Hematopoietic multipotent progenitor cell (in vitro differentiated cells): ENCODE results near the gene GALM. TPM values are rescaled to one million over a fixed set of nuclear protein-coding genes. Genes with fewer than 3 reads are reported as not detected.

Source experiments
- DNase-seq, 3 donors: peaks; one replicate each; pipeline ENCODE4 v3.0.0-alpha.2; 2011 to 2015; ENCODE audit warnings: low read depth in 2 of 3, low spot score in 2 of 3
- total RNA-seq: library from RNA; depleted of rRNA; stranded (reverse); fragments of >200 nt; gene quantifications from one replicate; pipeline ENCODE4 v1.2.3, GENCODE V29; 2012

GALM gene
- total RNA-seq, 1 donor, result 6.2 TPM

DNA sequence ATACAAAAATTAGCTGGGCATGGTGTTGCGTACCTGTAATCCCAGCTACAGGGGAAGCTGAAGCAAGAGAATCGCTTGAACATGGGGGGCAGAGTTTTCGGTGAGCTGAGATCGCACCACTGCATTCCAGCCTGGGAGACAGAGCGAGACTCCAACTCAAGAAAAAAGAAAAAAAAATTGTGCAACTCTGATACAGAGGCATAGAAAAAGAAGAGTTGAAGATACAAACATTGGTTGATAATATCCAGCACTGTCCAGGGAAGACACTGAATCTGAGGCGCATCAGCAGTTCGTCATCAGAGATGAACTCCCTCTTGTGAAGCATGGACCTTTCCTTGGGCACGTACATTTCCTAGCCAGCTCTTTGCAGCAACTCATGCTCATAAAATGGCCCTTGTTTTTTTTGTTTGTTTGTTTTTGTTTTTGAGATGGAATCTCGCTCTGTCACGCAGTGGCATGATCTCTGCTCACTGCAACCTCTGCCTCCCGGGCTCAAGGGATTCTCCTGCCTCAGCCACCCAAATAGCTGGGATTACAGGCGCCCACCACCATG, 16.7 kb upstream of the GALM start:
- DNase-seq, result no peak

DNA sequence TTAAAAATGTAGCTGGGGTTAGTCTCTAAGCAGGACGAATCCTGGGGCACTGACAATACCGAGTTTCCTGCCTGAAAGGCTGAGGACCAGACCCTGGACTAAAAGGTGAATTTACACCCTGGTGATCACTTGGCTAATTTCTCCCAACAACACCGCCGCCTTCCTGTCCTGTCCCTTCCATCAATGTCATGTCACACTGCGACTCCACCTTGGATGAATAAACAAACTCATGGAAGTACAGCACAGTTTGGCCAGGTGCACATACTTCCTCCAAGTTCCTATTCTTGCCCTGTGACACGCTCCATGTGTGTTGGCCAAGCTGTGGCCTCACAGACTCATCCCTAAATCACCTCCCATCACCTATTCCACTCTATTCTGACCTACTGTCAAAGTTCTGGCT, 15.9 kb upstream of the GALM start:
- no peak for DNase-seq

- no peak for DNase-seq
These were observed 15.2 kb upstream of the GALM start for GRCh38 chr2:38650717-38651116.

DNA sequence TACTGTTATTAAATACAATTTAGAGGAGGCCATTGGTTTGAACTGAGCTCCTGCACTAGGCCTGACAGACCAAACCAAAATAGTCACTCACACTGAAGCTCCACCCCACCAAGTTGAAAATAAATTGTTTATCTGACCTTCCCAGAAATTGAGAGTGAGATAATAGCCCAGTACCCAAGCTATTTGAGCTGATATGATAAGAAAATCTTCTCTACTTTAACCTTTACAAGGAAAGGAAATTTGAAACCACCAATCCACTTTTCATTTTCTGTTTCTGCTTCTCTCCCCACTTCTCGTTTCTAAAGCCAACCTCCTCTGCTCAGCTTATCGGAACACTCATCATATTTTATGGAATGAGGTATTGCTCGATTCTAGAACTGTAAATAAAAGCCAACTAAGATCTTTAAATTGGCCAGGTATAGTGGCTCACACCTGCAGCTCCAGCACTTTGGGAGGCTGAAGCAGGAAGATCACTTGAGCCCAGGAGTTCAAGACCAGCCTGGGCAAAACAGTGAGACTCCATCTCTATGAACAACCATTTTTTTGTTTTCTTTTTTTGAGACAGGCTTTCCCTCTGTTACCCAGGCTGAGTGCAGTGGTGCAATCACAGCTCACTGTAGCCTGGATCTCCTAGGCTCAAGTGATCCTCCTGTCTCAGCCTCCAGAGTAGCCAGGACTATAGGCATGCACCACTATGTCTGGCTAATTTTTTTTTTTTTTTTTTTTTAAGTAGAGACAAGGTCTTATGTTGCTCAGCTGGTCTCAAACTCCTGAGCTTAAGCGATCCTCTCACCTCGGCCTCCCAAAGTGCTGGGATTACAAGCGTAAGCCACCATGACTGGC, 13.3 kb upstream of the GALM start:
- DNase-seq, result peak in 1 of 3 donors; percentile 57

DNA sequence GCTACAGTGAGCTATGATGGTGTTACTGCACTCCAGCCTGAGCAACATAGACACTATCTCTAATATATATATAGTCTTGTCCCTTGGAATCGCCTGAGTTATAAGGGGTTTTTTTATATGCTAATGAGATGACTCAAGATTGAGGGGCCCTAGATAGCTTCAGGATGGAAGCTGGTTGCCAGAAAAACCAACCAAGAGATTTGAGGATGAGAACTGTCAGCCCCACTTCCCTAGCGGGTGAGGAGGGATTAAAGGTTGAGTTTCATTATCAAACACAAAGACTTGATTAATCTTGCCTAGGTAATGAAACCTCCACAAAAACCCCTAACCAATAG, 12.6 kb upstream of the GALM start:
- DNase-seq, result no peak

- DNase-seq, result peak in 1 of 3 donors; percentile 22
These were observed 12.0 kb upstream of the GALM start for GRCh38 chr2:38653715-38654527.

GRCh38 chr2:38654528-38655381, 11.2 kb upstream of the GALM start:
- DNase-seq, result no peak

GRCh38 chr2:38655441-38655840, 10.5 kb upstream of the GALM start:
- DNase-seq, result no peak

GRCh38 chr2:38656866-38657480, 8.9 kb upstream of the GALM start:
- DNase-seq, result no peak

- no peak for DNase-seq
These were observed 7.3 kb upstream of the GALM start for GRCh38 chr2:38658613-38659012.

- DNase-seq, result no peak
These were observed 6.8 kb upstream of the GALM start for GRCh38 chr2:38659115-38659514.

GRCh38 chr2:38660282-38660681, 5.6 kb upstream of the GALM start:
- DNase-seq, result no peak

DNA sequence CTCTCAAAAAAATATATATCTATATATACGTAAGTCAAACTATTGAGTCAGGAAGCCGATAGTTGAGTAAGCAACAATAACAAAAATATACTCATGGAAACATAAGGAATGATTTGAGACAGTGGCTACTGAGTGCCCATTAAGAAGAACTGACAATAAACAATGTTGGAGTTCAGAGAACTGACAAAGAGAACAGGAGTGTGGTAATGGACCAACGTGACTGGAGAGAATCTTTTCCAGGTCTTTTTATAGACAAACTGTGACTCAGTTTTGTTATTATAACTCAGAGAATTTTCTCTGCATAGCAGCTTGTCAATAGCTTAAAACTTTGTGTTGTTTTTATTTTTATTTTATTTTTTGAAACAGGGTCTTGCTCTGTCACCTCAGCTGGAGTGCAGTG, 4.6 kb upstream of the GALM start:
- no peak for DNase-seq

GRCh38 chr2:38666556-38666910, 619 bp downstream of the GALM start:
- peak in 1 of 3 donors; percentile 37 for DNase-seq

DNA sequence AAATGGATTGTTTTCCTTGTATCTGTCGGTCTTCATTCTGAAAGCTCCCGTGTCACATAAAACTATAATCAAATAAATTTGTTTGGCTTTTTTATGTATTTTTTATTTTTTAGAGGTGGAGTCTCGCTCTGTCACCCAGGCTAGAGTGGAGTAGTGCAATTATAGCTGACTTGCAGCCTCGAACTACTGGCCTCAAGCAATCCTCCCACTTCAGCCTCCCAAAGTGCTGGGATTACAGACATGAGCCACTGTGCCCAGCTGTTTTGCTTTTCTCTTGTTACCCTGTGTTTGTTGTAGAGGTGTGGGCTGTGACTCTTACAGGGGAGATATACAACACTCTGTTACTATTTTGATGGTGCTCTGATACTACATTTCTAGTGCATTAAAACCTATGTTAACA, 2.2 kb downstream of the GALM start:
- DNase-seq, result no peak

GRCh38 chr2:38668779-38669479, 3.0 kb downstream of the GALM start:
- no peak for DNase-seq

DNA sequence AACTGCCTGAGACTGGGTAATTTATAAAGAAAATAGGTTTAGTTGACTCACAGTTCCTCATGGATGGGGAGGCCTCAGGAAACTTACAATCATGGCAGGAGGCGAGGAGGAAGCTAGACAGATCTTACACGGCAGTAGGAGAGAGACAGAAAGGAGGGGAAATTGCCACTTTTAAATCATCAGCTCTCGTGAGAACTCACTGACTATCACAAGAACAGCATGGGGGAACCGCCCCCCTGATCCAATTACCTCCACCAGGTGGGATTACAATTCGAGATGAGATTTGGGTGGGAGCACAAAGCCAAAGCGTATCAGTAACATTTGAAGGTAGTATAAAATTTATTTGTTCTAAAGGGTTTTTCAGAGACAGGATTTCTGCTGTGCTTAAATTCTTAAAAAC, 5.4 kb downstream of the GALM start:
- DNase-seq, result no peak

DNA sequence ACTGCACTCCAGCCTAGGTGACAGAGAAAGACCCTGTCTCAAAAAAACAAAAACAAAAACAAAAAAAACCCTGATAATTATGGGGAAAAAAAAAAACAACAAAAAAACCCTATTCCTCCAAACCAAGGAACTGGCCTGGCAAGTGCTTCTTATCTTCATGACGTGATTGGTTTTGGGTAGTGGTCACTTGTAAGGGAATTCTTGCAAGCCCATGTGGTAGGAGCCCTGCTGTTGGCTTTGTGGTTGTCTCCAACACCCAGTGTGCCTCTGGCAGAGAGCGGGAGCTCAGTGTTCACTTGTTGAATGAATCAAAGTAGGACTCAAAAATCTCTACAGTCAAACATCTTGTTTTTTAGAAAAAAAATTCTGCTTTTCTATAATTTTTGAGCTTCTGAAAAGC, 6.0 kb downstream of the GALM start:
- no peak for DNase-seq

DNA sequence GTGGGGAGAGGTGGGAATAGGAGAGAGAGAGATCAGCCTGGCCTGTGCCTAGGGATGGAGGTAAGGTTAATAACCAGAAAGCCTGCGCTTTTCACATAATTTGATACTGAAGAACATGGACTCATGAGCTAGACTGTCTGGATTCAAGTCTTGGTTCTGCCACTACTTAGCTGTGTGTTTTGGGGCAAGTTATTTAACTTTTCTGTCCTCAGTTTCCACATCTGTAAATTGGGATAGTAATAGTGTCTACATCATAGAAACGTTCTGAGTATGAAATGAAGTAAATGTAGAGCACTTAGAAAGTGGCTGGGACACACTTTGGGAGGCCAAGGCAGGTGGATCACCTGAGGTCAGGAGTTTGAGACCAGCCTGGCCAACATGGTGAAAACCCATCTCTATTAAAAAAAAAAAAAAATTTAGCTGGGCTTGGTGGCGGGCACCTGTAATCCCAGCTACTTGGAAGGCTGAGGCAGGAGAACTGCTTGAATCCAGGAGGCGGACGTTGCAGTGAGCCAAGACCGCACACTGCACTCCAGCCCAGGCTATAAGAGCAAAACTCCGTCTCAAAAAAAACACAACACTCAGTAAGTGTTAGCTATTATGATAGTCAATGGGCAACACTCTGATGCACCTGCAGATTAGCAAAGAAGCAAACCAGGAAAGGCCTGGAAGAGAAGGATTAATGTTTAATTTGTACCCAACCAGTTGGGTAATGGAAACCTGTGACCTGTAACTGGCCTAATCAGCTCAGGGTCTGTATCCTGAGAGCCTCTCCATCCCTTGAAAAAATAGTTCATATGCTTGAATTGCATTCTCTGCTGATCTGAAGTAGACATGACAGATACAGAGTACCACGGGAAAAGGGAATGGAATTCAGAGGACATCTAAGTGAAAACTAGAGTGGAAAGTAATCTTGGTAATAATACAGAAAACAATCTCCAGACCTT, 6.8 kb downstream of the GALM start:
- no peak for DNase-seq
